Cardiac fibroblast (primary cell): ENCODE measurements around the gene RASA3.

Experiments used
- DNase-seq, 2 donors: peaks; one replicate each; pipeline versions ENCODE4 v3.0.0 to v3.0.0-alpha.2; 2010; ENCODE audit warnings: low read depth in 2 of 2
- H3K4me3 ChIP-seq, 2 donors: replicated peaks in 1 of 2; 1 replicate in 1 of 2; 2 replicates in 1 of 2; pipeline ENCODE4 v1.5.1; 2011; ENCODE audit warnings: low read depth in 2 of 2, low read length in 2 of 2, mild to moderate bottlenecking in 2 of 2, moderate library complexity in 1 of 2
- CTCF ChIP-seq: IDR thresholded peaks from one replicate; pipeline ENCODE4 v1.5.1; 2011; ENCODE audit warnings: low read depth, mild to moderate bottlenecking, low read length, inconsistent platforms

RASA3 gene

GRCh38 chr13:113975416-113975815 is 157.0 kb downstream of the RASA3 start:
- H3K4me3 ChIP-seq, result no peak overlapping the region
- DNase-seq, result no peak
- no peak for TF ChIP-seq CTCF

GRCh38 chr13:113974304-113975281 is 157.8 kb downstream of the RASA3 start:
- no peak for TF ChIP-seq CTCF
- H3K4me3 ChIP-seq, result no peak overlapping the region
- no peak for DNase-seq

GRCh38 chr13:113973218-113974164 is 158.9 kb downstream of the RASA3 start, which contains the start of gene C13orf46:
Gene C13orf46 (minus strand): TSS chr13:113974076. CDS start chr13:113973997, 79 bp downstream.
- no peak for DNase-seq
- no peak for TF ChIP-seq CTCF
- no peak within 1 kb of the TSS for H3K4me3 ChIP-seq

GRCh38 chr13:113972451-113973217 is 159.8 kb downstream of the RASA3 start:
- no peak for TF ChIP-seq CTCF
- no peak overlapping the region for H3K4me3 ChIP-seq
- DNase-seq, result no peak

GRCh38 chr13:113971471-113972231 is 160.8 kb downstream of the RASA3 start:
- no peak for DNase-seq
- H3K4me3 ChIP-seq, result no peak overlapping the region
- no peak for TF ChIP-seq CTCF
